ENCODE data around the gene PAX2.

Gene PAX2

GRCh38 chr10:100725071-100725471 lies 20.3 kb upstream of the PAX2 start:
- no peak for DNase-seq (ENCODE audit: low spot score)
- Histone ChIP-seq H3K27ac (no peak overlapping the region), H3K4me3 (no peak overlapping the region)
- TF ChIP-seq, protein P1, sequence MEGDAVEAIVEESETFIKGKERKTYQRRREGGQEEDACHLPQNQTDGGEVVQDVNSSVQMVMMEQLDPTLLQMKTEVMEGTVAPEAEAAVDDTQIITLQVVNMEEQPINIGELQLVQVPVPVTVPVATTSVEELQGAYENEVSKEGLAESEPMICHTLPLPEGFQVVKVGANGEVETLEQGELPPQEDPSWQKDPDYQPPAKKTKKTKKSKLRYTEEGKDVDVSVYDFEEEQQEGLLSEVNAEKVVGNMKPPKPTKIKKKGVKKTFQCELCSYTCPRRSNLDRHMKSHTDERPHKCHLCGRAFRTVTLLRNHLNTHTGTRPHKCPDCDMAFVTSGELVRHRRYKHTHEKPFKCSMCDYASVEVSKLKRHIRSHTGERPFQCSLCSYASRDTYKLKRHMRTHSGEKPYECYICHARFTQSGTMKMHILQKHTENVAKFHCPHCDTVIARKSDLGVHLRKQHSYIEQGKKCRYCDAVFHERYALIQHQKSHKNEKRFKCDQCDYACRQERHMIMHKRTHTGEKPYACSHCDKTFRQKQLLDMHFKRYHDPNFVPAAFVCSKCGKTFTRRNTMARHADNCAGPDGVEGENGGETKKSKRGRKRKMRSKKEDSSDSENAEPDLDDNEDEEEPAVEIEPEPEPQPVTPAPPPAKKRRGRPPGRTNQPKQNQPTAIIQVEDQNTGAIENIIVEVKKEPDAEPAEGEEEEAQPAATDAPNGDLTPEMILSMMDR (IDR thresholded peaks at IDR 0.05): no peak

GRCh38 chr10:100725869-100726426 lies 19.4 kb upstream of the PAX2 start:
- Histone ChIP-seq H3K4me3 (no peak overlapping the region), H3K27ac (no peak overlapping the region)
- TF ChIP-seq, protein P1 (IDR thresholded peaks at IDR 0.05): no peak
- no peak for DNase-seq (ENCODE audit: low spot score)

DNA sequence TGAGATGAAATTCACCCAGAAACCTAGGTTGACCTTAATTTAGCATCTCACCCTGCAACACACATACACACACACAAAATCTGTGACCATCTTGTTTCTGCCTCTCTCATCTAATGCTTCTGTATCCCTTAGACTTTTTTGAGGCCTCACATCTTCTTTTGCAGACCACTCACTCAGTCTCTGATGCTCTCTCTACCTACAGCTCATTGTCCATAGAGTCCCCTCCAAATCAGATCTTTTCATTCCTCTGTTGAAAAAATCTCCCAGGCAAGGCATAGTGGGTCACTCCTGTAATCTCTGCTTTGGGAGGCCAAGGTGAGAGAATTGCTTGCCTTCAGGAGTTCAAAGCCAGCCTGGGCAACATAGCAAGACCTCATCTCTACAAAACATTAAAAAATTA lies 17.6 kb upstream of the PAX2 start:
- TF ChIP-seq, protein P1 (IDR thresholded peaks at IDR 0.05): no peak
- no peak overlapping the region for H3K27ac ChIP-seq
- H3K4me3 ChIP-seq: no peak overlapping the region
- no peak for DNase-seq (ENCODE audit: low spot score)

DNA sequence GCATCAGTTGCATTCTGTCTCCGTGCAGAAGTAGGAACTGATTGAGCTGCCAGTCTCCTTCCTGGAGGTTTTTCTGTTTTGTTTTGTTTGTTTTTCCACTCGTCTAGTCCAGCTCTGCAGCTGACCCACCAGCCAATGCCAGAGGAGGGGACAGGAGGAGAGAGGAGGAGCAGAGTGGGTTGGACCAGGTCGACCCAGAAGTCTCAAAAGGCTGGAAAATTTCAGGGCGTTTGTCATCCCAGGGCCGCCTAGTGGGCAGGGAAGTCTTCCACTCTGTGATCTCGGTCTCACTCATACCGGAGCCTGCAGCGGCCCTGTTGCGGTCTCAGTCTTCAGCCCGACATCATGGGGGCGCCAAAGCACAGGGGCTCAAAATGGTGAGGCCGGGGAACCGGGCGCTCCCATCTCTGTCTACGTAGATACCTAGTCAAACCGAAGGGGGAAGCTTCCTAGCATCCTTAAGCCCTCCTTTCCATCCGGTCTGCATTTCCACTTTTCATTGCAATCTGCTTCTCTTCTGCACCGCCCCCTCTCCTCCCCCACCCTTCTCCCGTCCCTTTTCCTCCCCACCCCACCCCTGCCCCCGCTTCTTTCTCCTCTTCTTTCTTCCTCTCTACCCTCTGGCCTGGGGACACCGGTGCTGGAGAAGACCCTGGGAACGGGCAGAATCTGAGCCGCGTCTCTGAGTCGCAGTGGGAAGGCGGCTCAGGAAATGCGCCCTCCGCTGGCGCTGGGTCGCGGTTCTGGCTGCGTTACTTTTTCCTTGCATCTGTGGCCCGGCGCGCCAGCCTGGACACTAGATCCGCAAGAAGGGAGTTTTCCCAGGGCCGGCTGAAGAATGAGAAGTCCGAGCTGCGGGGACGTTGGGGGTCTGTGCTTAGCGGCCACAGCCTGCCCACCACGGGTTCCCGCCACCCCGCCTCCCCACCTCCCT lies 16.2 kb upstream of the PAX2 start:
- DNase-seq (ENCODE audit: low spot score): no peak
- TF ChIP-seq, protein P1 (IDR thresholded peaks at IDR 0.05): no peak
- H3K4me3 ChIP-seq: peak overlapping the region; percentile 64

GRCh38 chr10:100729862-100730724 lies 15.3 kb upstream of the PAX2 start:
- H3K4me3 ChIP-seq: peak overlapping the region; percentile 64
- TF ChIP-seq, protein P1 (IDR thresholded peaks at IDR 0.05): no peak
- no peak for DNase-seq (ENCODE audit: low spot score)
- H3K27ac ChIP-seq: no peak overlapping the region

More for the DNA sequence above, 16.2 kb upstream of the PAX2 start:
- no peak overlapping the region for H3K27ac ChIP-seq

GRCh38 chr10:100730725-100731406 lies 14.5 kb upstream of the PAX2 start:
- H3K27ac ChIP-seq: no peak overlapping the region
- TF ChIP-seq, protein P1 (IDR thresholded peaks at IDR 0.05): no peak
- H3K4me3 ChIP-seq: peak overlapping the region; percentile 64
- no peak for DNase-seq (ENCODE audit: low spot score)
